ENCODE data around the gene TOP1.
A peak's percentile ranks its signal among the peaks of the same experiment; 100 is the strongest.

The TOP1 gene

DNA sequence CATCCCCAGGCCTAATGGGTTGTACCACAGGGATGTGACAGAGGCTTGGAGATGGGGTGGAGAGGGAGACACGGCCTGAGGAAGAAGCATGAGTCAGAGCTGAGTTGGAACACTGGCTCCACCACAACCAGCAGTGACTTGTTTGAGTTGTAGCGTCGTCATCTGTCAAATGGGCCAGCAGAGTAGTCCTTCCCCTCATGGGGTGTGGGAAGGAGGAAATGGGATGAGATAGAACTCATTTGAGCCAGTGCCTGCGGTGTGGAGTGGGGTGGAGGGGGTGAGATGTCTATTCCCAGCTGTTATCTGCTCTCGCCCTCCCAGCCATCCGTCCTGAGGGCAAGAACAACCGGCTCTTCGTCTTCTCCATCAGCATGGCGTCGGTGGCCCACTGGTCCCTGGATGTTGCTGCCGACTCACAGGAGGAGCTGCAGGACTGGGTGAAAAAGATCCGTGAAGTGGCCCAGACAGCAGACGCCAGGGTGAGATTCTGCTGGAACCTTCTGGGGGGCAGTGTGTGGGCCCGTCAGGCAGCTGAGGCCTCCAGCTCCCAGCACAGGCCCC is 141.2 kb downstream of the TOP1 start:
- no peak for DNase-seq (ENCODE audit: low spot score)

DNA sequence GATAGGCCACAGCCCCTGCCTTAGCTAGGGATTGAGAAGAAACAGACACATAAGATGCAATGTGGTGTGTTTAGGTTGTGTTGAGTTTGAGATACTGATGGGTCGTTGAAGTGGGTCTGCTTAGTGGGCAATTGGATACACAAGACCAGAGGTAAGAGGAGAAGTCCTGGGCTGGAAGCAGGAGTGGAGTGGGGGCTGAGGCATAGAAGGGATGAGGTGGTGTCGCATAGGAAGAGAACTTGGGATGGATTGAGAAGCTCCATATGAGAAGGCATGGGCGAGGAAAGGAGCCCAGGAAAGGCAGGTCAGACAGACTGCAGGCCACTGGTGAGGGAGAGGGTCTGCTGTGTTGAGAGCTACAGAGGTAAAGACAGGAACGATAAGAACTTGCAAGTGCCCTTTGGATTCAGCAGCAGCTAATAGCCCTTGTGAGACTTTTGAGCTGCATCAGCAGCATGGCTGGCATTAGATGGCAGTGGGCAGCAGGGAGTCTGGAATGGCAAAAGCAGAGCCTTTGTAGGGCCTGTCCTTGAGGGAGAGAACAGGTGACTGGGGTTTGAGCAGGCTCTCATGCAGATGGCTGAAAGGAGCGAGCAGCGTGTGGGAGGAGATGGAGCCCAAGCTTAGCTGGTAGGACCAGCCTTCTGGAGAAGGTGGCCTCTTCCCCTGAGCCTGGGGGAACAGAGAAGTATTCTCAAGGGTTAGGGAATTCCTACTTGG is 141.9 kb downstream of the TOP1 start:
- DNase-seq (ENCODE audit: low spot score), result no peak

DNA sequence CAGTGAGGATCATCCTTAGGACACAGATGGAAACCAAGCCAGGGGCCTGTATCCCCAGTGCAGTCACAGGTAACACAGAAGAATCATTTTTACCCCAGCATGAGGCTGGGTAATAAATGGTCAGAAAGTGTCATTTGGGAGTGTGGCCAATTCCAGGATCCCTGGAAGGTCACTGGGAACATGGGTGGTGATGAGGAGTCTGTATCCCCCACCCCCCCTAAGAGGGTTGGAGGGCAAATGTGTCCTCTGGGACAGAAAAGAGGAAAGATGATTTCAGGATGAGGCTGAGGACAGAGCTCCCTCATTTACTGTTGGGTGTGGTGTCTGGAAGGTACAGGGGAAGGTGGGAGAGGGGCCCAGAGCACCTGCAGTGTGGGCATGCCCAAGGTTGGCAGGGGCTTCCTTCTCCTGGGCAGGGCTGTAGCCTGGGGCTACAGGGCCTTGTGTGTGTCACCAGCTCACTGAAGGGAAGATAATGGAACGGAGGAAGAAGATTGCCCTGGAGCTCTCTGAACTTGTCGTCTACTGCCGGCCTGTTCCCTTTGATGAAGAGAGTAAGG is 143.2 kb downstream of the TOP1 start:
- DNase-seq (ENCODE audit: low spot score), result no peak

DNA sequence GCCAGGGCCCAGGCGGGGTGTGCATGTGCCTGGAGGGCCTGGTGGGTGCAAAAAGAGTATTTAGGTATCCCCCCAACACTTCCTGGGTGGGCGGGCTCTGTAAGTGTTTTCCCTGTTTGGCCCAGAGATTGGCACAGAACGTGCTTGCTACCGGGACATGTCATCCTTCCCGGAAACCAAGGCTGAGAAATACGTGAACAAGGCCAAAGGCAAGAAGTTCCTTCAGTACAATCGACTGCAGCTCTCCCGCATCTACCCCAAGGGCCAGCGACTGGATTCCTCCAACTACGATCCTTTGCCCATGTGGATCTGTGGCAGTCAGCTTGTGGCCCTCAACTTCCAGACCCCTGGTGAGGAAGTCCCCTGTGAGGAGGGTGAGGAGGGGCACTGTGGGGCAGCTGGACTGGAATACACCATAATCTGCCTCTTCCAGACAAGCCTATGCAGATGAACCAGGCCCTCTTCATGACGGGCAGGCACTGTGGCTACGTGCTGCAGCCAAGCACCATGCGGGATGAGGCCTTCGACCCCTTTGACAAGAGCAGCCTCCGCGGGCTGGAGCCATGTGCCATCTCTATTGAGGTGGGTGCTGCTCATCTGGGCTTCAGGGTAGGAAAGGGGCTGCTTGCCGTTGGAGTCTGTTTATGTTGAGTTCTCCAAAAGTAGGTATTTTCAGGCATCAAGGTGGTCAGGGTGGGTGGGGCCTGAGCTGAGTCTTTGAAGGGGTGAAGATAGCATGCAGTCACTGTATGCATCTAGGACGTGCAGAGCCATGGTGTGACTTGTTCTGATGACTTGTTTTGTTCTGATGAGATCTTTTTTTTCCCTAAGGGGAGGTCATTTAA is 143.9 kb downstream of the TOP1 start:
- peak; percentile 23 for DNase-seq (ENCODE audit: low spot score)

DNA sequence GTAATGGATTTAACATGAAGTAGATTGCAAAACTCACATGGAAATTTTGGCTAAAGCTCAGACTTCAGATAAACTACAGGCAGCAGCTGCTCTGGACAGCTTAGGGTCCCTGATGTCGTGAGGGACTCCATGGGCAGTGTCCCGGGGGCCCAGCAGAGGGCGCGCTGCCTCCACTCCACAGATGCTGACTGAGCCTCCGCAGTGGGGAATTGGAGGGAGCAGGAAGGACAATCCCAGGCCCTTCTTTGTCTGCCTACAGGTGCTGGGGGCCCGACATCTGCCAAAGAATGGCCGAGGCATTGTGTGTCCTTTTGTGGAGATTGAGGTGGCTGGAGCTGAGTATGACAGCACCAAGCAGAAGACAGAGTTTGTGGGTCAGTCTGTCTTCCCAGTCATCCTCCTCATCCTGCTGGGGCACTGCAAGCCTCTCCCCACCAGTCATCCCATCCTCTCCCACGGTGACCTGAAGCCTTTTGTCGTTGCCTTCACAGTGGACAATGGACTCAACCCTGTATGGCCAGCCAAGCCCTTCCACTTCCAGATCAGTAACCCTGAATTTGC is 144.6 kb downstream of the TOP1 start:
- DNase-seq (ENCODE audit: low spot score), result peak; percentile 91

DNA sequence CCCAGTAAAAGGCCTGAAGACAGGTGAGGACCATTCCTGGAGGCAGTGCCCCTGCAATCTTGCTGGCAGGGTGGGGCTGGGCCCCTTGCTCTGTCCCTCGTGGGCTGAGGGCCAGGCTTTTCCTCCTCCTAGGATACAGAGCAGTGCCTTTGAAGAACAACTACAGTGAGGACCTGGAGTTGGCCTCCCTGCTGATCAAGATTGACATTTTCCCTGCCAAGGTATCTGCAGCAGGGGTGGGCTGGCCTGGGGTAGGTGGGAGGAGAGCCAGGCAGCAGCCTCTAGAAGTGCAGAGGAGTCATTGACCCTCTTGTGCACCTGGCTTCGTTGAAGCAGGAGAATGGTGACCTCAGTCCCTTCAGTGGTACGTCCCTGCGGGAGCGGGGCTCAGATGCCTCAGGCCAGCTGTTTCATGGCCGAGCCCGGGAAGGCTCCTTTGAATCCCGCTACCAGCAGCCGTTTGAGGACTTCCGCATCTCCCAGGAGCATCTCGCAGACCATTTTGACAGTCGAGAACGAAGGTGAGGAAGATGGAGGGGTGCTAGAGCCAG is 145.2 kb downstream of the TOP1 start:
- DNase-seq (ENCODE audit: low spot score), result peak; percentile 0

Measured in Ammon's horn (tissue), 1 donor.